CD14-positive monocyte (primary cell): Measurements from ENCODE around the gene PCBP3. TPM values are rescaled to one million over a fixed set of nuclear protein-coding genes. Genes with fewer than 3 reads are reported as not detected.

ENCODE experiments used
- DNase-seq, 3 donors: peaks; one replicate each; pipeline ENCODE4 v3.0.0-alpha.2; 2011 to 2022
- H2AFZ ChIP-seq: 2 replicates; pipeline ENCODE4 v1.6.0; 2012; ENCODE audit warnings: mild to moderate bottlenecking, low read depth, low read length, inconsistent platforms; ENCODE audit not compliant: insufficient read depth, poor library complexity, severe bottlenecking
- H3K27ac ChIP-seq, 2 donors: 1 replicate in 1 of 2; 2 replicates in 1 of 2; pipeline ENCODE4 v1.5.1; 2012 to 2013; ENCODE audit warnings: low read length in 2 of 2, control low read depth in 1 of 2, inconsistent platforms in 1 of 2, low read depth in 1 of 2, mild to moderate bottlenecking in 1 of 2
- H3K27me3 ChIP-seq, 2 donors: one replicate each; pipeline versions ENCODE4 v1.6.0 to v1.6.1; 2011 to 2013; ENCODE audit warnings: low read length in 2 of 2; ENCODE audit not compliant: control insufficient read depth in 2 of 2, insufficient read depth in 2 of 2
- H3K36me3 ChIP-seq, 2 donors: replicated peaks in 1 of 2; 1 replicate in 1 of 2; 2 replicates in 1 of 2; pipeline versions ENCODE4 v1.5.1 to v1.6.1; 2012 to 2013; ENCODE audit warnings: low read length in 2 of 2, control low read depth in 1 of 2, inconsistent platforms in 1 of 2, mild to moderate bottlenecking in 1 of 2; ENCODE audit not compliant: insufficient read depth in 2 of 2, control insufficient read depth in 1 of 2
- H3K4me1 ChIP-seq, 2 donors: 1 replicate in 1 of 2; 2 replicates in 1 of 2; pipeline versions ENCODE4 v1.5.1 to v1.6.1; 2012 to 2013; ENCODE audit warnings: low read length in 2 of 2, control low read depth in 1 of 2, inconsistent platforms in 1 of 2, mild to moderate bottlenecking in 1 of 2, moderate library complexity in 1 of 2; ENCODE audit not compliant: insufficient read depth in 2 of 2, control insufficient read depth in 1 of 2
- H3K4me2 ChIP-seq: replicated peaks from 2 replicates; pipeline ENCODE3; 2012; ENCODE audit warnings: low read length, moderate library complexity, mild to moderate bottlenecking; ENCODE audit not compliant: poor library complexity, severe bottlenecking; ENCODE audit errors: extremely low read depth
- H3K4me3 ChIP-seq, 3 experiments: fragments of 200-600 bp in 1 of 3; sonication (generic) in 1 of 3; replicated peaks in 1 of 3; 1 replicate in 2 of 3; 2 replicates in 1 of 3; pipeline ENCODE4 v1.5.1; 2011 to 2013; ENCODE audit warnings: low read length in 3 of 3, mild to moderate bottlenecking in 3 of 3, control low read depth in 2 of 3, low read depth in 2 of 3, inconsistent platforms in 1 of 3, moderate library complexity in 1 of 3
- H3K79me2 ChIP-seq: 2 replicates; pipeline ENCODE4 v1.6.0; 2012; ENCODE audit warnings: mild to moderate bottlenecking, control low read depth, inconsistent platforms, low read length, moderate library complexity; ENCODE audit not compliant: insufficient read depth
- H3K9ac ChIP-seq: 2 replicates; pipeline ENCODE4 v1.6.0; 2017; ENCODE audit warnings: low read length, mild to moderate bottlenecking; ENCODE audit not compliant: insufficient read depth, poor library complexity, severe bottlenecking
- H3K9me3 ChIP-seq, 2 donors: replicated peaks in 1 of 2; 1 replicate in 1 of 2; 2 replicates in 1 of 2; pipeline versions ENCODE4 v1.5.1 to v1.6.1; 2012 to 2013; ENCODE audit warnings: low read length in 2 of 2, control low read depth in 1 of 2; ENCODE audit not compliant: control insufficient read depth in 1 of 2, insufficient read depth in 1 of 2
- H4K20me1 ChIP-seq: 2 replicates; pipeline ENCODE4 v1.6.0; 2012; ENCODE audit warnings: mild to moderate bottlenecking, low read length, control low read depth, moderate library complexity; ENCODE audit not compliant: insufficient read depth
- H3K27ac Mint-ChIP-seq, 7 donors: one replicate each; pipeline ENCODE4 v1.8.0; 2020; ENCODE audit warnings: mild to moderate bottlenecking in 7 of 7, mixed read lengths in 7 of 7, moderate library complexity in 6 of 7, inconsistent platforms in 2 of 7
- H3K27me3 Mint-ChIP-seq, 3 donors: one replicate each; pipeline ENCODE4 v1.8.0; 2021 to 2022; ENCODE audit warnings: low read depth in 3 of 3, mild to moderate bottlenecking in 3 of 3, mixed read lengths in 3 of 3, moderate library complexity in 3 of 3, inconsistent platforms in 1 of 3
- H3K36me3 Mint-ChIP-seq, 2 donors: one replicate each; pipeline ENCODE4 v1.8.0; 2020; ENCODE audit warnings: mixed read lengths in 2 of 2, inconsistent platforms in 1 of 2, mild to moderate bottlenecking in 1 of 2
- H3K4me1 Mint-ChIP-seq: one replicate; pipeline ENCODE4 v1.8.0; 2020; ENCODE audit warnings: mild to moderate bottlenecking, mixed read lengths
- H3K4me3 Mint-ChIP-seq, 2 donors: one replicate each; pipeline ENCODE4 v1.8.0; 2020; ENCODE audit warnings: mild to moderate bottlenecking in 2 of 2, mixed read lengths in 2 of 2, moderate library complexity in 1 of 2
- H3K9me3 Mint-ChIP-seq, 7 donors: one replicate each; pipeline ENCODE4 v1.8.0; 2020 to 2022; ENCODE audit warnings: mixed read lengths in 7 of 7, mild to moderate bottlenecking in 6 of 7, moderate library complexity in 6 of 7, inconsistent platforms in 2 of 7
- WGBS: methylation state at CpG from one replicate; pipeline ENCODE4 v1.1.5; 2013; ENCODE audit warnings: missing lambda C conversion rate; ENCODE audit not compliant: insufficient coverage; 5-methylcytosine and 5-hydroxymethylcytosine counted together
- intact Hi-C, 2 donors: fragments of 100-400 bp; cut with micrococcal nuclease; formaldehyde crosslinking; loops; one replicate each; pipeline versions ENCODE4 v1.15.0 to v1.15.1; 2023
- polyA plus RNA-seq, 3 donors: library from polyadenylated mRNA; depleted of rRNA in 1 of 3; unstranded in 2 of 3; stranded (reverse) in 1 of 3; fragments of 300-500 nt in 2 of 3; fragments of >200 nt in 1 of 3; fragmentation: Illumina TruSeq in 2 of 3; gene quantifications; 1 replicate in 2 of 3; 2 replicates in 1 of 3; pipeline ENCODE4 v1.2.3, GENCODE V29; 2012 to 2021
- TF ChIP-seq, protein P1 (sequence below): fragments of 200-600 bp; IDR thresholded peaks from one replicate; pipeline ENCODE4 v1.8.0; 2022; ENCODE audit warnings: antibody characterized with exemption, mild to moderate bottlenecking

The PCBP3 gene
- polyA plus RNA-seq, 3 donors: 0.34 to 0.49 TPM; not detected in 1

DNA sequence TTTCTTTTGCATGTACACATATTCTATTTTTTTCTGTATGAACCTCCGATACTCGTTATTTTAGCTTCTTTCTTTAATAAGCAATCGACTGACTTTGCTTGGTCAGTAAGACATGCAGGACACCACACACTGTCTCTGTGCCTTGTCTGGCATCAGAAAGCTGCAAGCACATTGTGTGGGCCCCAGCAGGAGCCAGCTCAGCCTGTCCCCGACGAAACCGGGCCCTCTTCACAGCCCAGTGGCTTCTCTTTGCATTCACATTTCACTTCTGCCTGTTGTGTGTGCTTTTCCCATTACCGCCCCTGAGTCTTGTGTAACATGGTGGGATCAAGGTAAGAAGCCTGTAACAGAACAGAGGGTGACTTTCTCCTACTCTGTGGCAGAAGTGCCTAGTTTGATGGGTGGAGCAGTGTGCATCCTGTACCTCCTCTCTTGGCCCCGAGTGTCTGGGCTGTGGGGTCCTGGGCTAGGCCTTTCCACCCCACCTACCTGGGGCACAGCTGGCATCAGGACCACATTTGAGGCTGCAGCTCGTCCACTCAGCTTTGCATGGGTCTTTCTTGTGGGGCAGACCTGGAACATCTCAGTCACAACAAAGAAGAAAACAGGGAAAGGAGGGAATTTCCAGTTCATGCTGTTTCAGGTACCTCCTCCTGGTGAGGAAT is 219.2 kb downstream of the PCBP3 start:
- H3K36me3 ChIP-seq: no peaks in the 10 kb centered on the region
- Mint-ChIP-seq H3K9me3 (peaks cover 0 to 3% (median 0%) of the 10 kb centered on the region in 7 donors), H3K4me1 (no peaks in the 10 kb centered on the region), H3K27me3 (no peaks in the 10 kb centered on the region), H3K36me3 (no peaks in the 10 kb centered on the region), H3K27ac (no peak overlapping the region), H3K4me3 (no peak overlapping the region)
- H3K9ac ChIP-seq: no peak overlapping the region
- no peak overlapping the region for H3K4me3 ChIP-seq
- H4K20me1 ChIP-seq: no peaks in the 10 kb centered on the region
- H3K27me3 ChIP-seq: no peaks in the 10 kb centered on the region
- H3K4me2 ChIP-seq: no peak overlapping the region
- no peak for DNase-seq
- 84% methylated on average over 4 of the region's 9 CpGs for WGBS
- no peak overlapping the region for H2AFZ ChIP-seq
- H3K9me3 ChIP-seq: no peaks in the 10 kb centered on the region
- TF ChIP-seq, protein P1, sequence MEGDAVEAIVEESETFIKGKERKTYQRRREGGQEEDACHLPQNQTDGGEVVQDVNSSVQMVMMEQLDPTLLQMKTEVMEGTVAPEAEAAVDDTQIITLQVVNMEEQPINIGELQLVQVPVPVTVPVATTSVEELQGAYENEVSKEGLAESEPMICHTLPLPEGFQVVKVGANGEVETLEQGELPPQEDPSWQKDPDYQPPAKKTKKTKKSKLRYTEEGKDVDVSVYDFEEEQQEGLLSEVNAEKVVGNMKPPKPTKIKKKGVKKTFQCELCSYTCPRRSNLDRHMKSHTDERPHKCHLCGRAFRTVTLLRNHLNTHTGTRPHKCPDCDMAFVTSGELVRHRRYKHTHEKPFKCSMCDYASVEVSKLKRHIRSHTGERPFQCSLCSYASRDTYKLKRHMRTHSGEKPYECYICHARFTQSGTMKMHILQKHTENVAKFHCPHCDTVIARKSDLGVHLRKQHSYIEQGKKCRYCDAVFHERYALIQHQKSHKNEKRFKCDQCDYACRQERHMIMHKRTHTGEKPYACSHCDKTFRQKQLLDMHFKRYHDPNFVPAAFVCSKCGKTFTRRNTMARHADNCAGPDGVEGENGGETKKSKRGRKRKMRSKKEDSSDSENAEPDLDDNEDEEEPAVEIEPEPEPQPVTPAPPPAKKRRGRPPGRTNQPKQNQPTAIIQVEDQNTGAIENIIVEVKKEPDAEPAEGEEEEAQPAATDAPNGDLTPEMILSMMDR: no peak
- H3K79me2 ChIP-seq: no peaks in the 10 kb centered on the region
- no peaks in the 10 kb centered on the region for H3K4me1 ChIP-seq
- no peak overlapping the region for H3K27ac ChIP-seq
- intact Hi-C loops: no loop called here

DNA sequence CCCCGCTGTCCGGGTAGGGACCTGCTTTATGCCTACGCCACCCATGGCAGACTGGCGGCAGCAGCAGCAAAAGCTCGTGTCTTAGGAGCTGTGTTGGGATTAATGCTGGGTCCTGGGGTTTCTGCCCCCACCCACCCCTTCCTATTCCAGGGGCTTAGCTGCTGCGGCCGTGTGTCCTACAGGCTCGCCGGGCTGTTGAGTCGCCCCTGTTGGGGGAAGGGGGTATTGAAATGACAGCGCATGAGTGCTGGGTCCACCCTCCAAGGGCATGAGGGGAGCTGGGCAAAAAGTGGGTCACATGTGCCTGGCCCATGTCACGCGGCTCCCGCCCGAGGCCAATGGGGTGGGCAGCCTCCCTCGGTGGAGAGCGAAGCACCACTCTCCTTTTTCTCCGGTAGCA is 219.7 kb downstream of the PCBP3 start:
- Histone ChIP-seq H3K27me3 (no peaks in the 10 kb centered on the region), H4K20me1 (no peaks in the 10 kb centered on the region), H3K79me2 (no peaks in the 10 kb centered on the region), H3K9me3 (no peaks in the 10 kb centered on the region), H3K36me3 (no peaks in the 10 kb centered on the region), H3K27ac (no peak overlapping the region), H3K9ac (no peak overlapping the region), H3K4me2 (no peak overlapping the region), H3K4me1 (no peaks in the 10 kb centered on the region), H2AFZ (no peak overlapping the region), H3K4me3 (no peak overlapping the region)
- Mint-ChIP-seq H3K4me1 (no peaks in the 10 kb centered on the region), H3K36me3 (no peaks in the 10 kb centered on the region), H3K9me3 (peaks cover 0 to 3% (median 0%) of the 10 kb centered on the region in 7 donors), H3K4me3 (no peak overlapping the region), H3K27me3 (no peaks in the 10 kb centered on the region), H3K27ac (no peak overlapping the region)
- WGBS: 95% methylated on average over 10 of the region's 18 CpGs
- intact Hi-C loops: no loop called here
- DNase-seq: no peak
- TF ChIP-seq, protein P1: no peak
